Keratinocyte (primary cell): ENCODE measurements around the gene EXD3. TPM values are rescaled to one million over a fixed set of nuclear protein-coding genes. Genes with fewer than 3 reads are reported as not detected.

Experiments
- DNase-seq: peaks from one replicate; pipeline ENCODE4 v3.0.0-alpha.2; 2011; ENCODE audit warnings: low read depth, missing footprints, low spot score
- FAIRE-seq: peaks from 2 replicates; lab custom pipeline; 2011; peaks lifted over from hg19 to GRCh38; lab: Jason Lieb, UNC
- H2AFZ ChIP-seq: 2 replicates; pipeline ENCODE4 v1.6.0; 2012; ENCODE audit warnings: low read length, control low read depth, inconsistent platforms; ENCODE audit not compliant: control insufficient read depth
- H3K27ac ChIP-seq: 2 replicates; pipeline ENCODE4 v1.5.1; 2011; ENCODE audit warnings: low read length; ENCODE audit not compliant: control insufficient read depth, insufficient read depth
- H3K27me3 ChIP-seq: 3 replicates; pipeline ENCODE4 v1.6.0; 2011; ENCODE audit warnings: low read length; ENCODE audit not compliant: control insufficient read depth, insufficient read depth; ENCODE audit errors: extremely low read depth
- H3K36me3 ChIP-seq, 2 experiments: 2 replicates in 1 of 2; 3 replicates in 1 of 2; pipeline ENCODE4 v1.5.1; 2011; ENCODE audit warnings: low read length in 2 of 2, mild to moderate bottlenecking in 1 of 2; ENCODE audit not compliant: control insufficient read depth in 2 of 2, insufficient read depth in 2 of 2; ENCODE audit errors: extremely low read depth in 1 of 2
- H3K4me1 ChIP-seq: 3 replicates; pipeline ENCODE4 v1.5.1; 2011; ENCODE audit warnings: low read length; ENCODE audit not compliant: control insufficient read depth, insufficient read depth; ENCODE audit errors: extremely low read depth
- H3K4me2 ChIP-seq: 3 replicates; pipeline ENCODE4 v1.6.0; 2011; ENCODE audit warnings: low read depth, low read length; ENCODE audit not compliant: control insufficient read depth, insufficient read depth; ENCODE audit errors: extremely low read depth
- H3K4me3 ChIP-seq, 3 experiments: fragments of 200-600 bp in 1 of 3; sonication (generic) in 1 of 3; 2 replicates in 2 of 3; 3 replicates in 1 of 3; pipeline ENCODE4 v1.5.1; 2011 to 2016; ENCODE audit warnings: low read length in 3 of 3, mild to moderate bottlenecking in 3 of 3, control low read depth in 2 of 3, inconsistent platforms in 1 of 3, low read depth in 1 of 3, mixed read lengths in 1 of 3, mixed run types in 1 of 3, moderate library complexity in 1 of 3; ENCODE audit not compliant: control insufficient read depth in 2 of 3, insufficient read depth in 2 of 3; ENCODE audit errors: extremely low read depth in 1 of 3
- H3K79me2 ChIP-seq: 2 replicates; pipeline ENCODE4 v1.6.0; 2012; ENCODE audit warnings: low read length; ENCODE audit not compliant: control insufficient read depth, insufficient read depth
- H3K9ac ChIP-seq: 3 replicates; pipeline ENCODE4 v1.6.0; 2011; ENCODE audit warnings: low read length; ENCODE audit not compliant: control insufficient read depth, insufficient read depth; ENCODE audit errors: extremely low read depth
- H3K9me1 ChIP-seq: 3 replicates; pipeline ENCODE4 v1.6.0; 2011; ENCODE audit warnings: low read length; ENCODE audit not compliant: control insufficient read depth, insufficient read depth; ENCODE audit errors: extremely low read depth
- H3K9me3 ChIP-seq: 2 replicates; pipeline ENCODE4 v1.5.1; 2012; ENCODE audit warnings: low read depth, low read length; ENCODE audit not compliant: control insufficient read depth
- H4K20me1 ChIP-seq: 3 replicates; pipeline ENCODE4 v1.6.0; 2011; ENCODE audit warnings: low read length; ENCODE audit not compliant: control insufficient read depth, insufficient read depth; ENCODE audit errors: extremely low read depth
- EZH2 ChIP-seq: IDR thresholded peaks from one replicate; pipeline ENCODE4 v1.6.1; 2012; ENCODE audit warnings: inconsistent platforms, mild to moderate bottlenecking, low read length, moderate library complexity
- dilution Hi-C: fragments of 300-500 bp; cut with MboI; formaldehyde crosslinking; loops from one replicate; pipeline ENCODE4 v1.7.0; 2020; ENCODE audit warnings: low sequenced_read_pairs; ENCODE audit not compliant: extremely low pct_ligation_motif_present
- polyA plus RNA-seq, 5 experiments: library from polyadenylated mRNA; depleted of rRNA in 3 of 5; stranded (reverse) in 3 of 5; stranded (forward) in 1 of 5; unstranded in 1 of 5; fragments of >200 nt; gene quantifications; 1 replicate in 1 of 5; 2 replicates in 3 of 5; 3 replicates in 1 of 5; pipeline versions ENCODE4 v1.2.1 to v1.2.3, GENCODE V29; 2011 to 2012; ENCODE audit warnings: missing spikeins in 2 of 5, low read depth in 1 of 5, low replicate concordance in 1 of 5
- TF ChIP-seq, protein P1 (sequence below), 3 experiments: IDR thresholded peaks in 1 of 3; conservative IDR thresholded peaks in 1 of 3; optimal IDR thresholded peaks in 1 of 3; 2 replicates in 2 of 3; 3 replicates in 1 of 3; pipeline versions ENCODE3 to v1.5.1; 2011; ENCODE audit warnings: low read length in 3 of 3, mild to moderate bottlenecking in 3 of 3, moderate library complexity in 2 of 3, control low read depth in 1 of 3, inconsistent platforms in 1 of 3; ENCODE audit not compliant: insufficient read depth in 2 of 3; ENCODE audit errors: extremely low read depth in 1 of 3

Gene EXD3
- polyA plus RNA-seq, 1 donor (not counting 4 experiments of a cell fraction or from before 2014, with no cell fraction given) = 1.5 TPM

DNA sequence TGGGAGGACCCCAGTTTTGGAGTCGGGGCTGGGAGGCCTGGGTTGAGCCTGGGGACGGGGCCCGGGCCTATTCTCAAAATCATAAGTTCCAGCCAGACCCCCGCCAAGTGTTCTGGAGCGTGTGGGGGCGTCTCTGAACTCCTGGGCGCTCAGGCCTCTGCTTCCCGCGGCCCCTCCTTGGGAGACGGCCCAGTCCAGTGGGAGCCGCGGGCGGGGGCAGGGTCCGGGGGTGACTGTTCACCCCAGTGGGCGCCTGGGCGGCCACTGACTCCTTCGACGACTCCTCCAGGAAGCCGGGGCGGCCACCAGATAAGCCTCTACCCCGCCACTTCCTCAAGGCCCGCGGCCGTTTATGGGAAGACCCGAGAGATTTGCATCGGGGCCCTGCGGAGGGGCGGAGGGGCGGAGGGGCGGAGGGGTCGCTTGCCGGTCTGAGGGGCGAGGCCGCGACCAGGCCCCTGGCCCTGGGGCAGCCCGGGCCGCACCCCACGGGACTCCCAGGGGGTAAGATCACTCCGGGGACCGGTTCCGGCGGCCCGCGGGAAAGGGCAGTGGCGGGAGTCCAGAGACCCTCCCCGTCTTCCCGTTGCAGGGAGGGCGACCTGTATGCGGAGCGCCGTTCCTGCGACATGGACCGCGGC is 144.8 kb downstream of the EXD3 start:
- H4K20me1 ChIP-seq = peaks cover 3% of the 10 kb centered on the region

DNA sequence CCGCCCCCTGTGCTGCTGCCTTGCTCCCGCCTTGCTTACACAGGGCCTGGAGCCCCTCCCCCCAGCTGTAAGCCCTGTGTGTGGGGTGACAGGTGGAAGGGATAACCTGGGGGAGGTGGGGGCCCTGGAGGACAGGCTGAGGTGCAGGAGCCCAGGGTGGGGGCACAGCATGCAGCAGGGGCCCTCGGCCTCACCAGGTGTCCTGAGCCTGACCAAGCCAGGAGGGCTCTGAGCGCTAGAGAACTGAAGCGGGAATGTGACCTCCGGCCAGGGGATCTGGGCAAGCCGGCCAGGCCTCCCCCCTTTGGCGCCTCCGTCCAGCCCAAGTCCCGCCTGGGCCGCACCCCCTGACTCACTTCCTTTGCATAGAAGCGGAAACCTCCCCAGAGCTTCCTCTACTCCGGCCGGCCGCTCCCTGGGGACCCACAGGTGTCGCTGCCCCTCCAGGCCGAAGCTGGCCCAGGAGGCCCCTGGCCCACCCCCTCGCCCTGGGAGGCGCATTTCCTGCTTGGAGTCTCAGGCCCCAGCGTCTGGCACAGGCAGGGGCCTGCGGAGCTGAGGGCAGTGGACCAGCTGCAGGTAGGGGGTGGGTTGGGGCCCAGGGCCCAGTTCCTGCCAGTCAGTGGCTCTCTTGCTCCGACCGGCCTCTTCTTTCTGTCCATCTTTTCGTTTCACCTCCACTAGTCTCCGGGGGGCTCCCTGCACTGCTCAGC is 145.5 kb downstream of the EXD3 start, which contains the start of gene TOR4A:
TSS of gene TOR4A (plus strand) at position 398 of the 713 bp plus-strand sequence. CDS start 964 bp downstream, outside the sequence.
- Histone ChIP-seq H3K9ac (peak within 1 kb of the TSS; percentile 81), H3K79me2 (peaks cover 25% of the 10 kb centered on the region), H3K27ac (peak within 1 kb of the TSS; percentile 43), H3K4me1 (peaks cover 23% of the 10 kb centered on the region), H3K4me3 (peak within 1 kb of the TSS; percentile 71 to 77 (median 74)), H3K27me3 (peaks cover 3% of the 10 kb centered on the region), H3K9me3 (no peaks in the 10 kb centered on the region), H3K36me3 (peaks cover 9 to 10% of the 10 kb centered on the region in 2 experiments), H3K9me1 (no peaks in the 10 kb centered on the region), H2AFZ (no peak within 1 kb of the TSS), H4K20me1 (peaks cover 3% of the 10 kb centered on the region), H3K4me2 (peak within 1 kb of the TSS; percentile 77)
- no peak for TF ChIP-seq EZH2
- TF ChIP-seq, protein P1, sequence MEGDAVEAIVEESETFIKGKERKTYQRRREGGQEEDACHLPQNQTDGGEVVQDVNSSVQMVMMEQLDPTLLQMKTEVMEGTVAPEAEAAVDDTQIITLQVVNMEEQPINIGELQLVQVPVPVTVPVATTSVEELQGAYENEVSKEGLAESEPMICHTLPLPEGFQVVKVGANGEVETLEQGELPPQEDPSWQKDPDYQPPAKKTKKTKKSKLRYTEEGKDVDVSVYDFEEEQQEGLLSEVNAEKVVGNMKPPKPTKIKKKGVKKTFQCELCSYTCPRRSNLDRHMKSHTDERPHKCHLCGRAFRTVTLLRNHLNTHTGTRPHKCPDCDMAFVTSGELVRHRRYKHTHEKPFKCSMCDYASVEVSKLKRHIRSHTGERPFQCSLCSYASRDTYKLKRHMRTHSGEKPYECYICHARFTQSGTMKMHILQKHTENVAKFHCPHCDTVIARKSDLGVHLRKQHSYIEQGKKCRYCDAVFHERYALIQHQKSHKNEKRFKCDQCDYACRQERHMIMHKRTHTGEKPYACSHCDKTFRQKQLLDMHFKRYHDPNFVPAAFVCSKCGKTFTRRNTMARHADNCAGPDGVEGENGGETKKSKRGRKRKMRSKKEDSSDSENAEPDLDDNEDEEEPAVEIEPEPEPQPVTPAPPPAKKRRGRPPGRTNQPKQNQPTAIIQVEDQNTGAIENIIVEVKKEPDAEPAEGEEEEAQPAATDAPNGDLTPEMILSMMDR (optimal IDR thresholded peaks at IDR 0.05 in 1 of 3, IDR thresholded peaks at IDR 0.05 in 1 of 3, conservative IDR thresholded peaks at IDR 0.05 in 1 of 3; ENCODE audit: extremely low read depth in 1 of 3, insufficient read depth in 2 of 3, low read length in 3 of 3) = peak in 1 of 3 experiments; percentile 19
- dilution Hi-C loops = no loop called here
- DNase-seq (no peak), FAIRE-seq (no peak)

More for the DNA sequence above, 144.8 kb downstream of the EXD3 start:
- no peak for FAIRE-seq
- H3K4me1 ChIP-seq = peaks cover 21% of the 10 kb centered on the region
- H2AFZ ChIP-seq = no peak overlapping the region
- peaks cover 3% of the 10 kb centered on the region for H3K27me3 ChIP-seq
- peak overlapping the region; percentile 43 for H3K27ac ChIP-seq
- H3K9ac ChIP-seq = peak overlapping the region; percentile 81
- H3K9me3 ChIP-seq = no peaks in the 10 kb centered on the region
- dilution Hi-C loops = no loop called here
- no peak for TF ChIP-seq EZH2
- TF ChIP-seq, protein P1 (optimal IDR thresholded peaks at IDR 0.05 in 1 of 3, IDR thresholded peaks at IDR 0.05 in 1 of 3, conservative IDR thresholded peaks at IDR 0.05 in 1 of 3; ENCODE audit: extremely low read depth in 1 of 3, insufficient read depth in 2 of 3, low read length in 3 of 3) = no peak
- peaks cover 10 to 14% of the 10 kb centered on the region in 2 experiments for H3K36me3 ChIP-seq
- peak overlapping the region; percentile 77 for H3K4me2 ChIP-seq
- H3K9me1 ChIP-seq = no peaks in the 10 kb centered on the region
- no peak for DNase-seq
- H3K79me2 ChIP-seq = peaks cover 25% of the 10 kb centered on the region
- H3K4me3 ChIP-seq = peak overlapping the region; percentile 71 to 77 (median 74)
